Activated T-cell treated with anti-CD3 and anti-CD28 coated beads, Interleukin-2, amount 50 U/mL, for 48 hours (primary cell): Measurements from ENCODE around the gene GSPT1.

Experiments used
- DNase-seq, 2 experiments: peaks; one replicate each; pipeline ENCODE4 v3.0.0-alpha.2; 2020

Gene GSPT1

DNA sequence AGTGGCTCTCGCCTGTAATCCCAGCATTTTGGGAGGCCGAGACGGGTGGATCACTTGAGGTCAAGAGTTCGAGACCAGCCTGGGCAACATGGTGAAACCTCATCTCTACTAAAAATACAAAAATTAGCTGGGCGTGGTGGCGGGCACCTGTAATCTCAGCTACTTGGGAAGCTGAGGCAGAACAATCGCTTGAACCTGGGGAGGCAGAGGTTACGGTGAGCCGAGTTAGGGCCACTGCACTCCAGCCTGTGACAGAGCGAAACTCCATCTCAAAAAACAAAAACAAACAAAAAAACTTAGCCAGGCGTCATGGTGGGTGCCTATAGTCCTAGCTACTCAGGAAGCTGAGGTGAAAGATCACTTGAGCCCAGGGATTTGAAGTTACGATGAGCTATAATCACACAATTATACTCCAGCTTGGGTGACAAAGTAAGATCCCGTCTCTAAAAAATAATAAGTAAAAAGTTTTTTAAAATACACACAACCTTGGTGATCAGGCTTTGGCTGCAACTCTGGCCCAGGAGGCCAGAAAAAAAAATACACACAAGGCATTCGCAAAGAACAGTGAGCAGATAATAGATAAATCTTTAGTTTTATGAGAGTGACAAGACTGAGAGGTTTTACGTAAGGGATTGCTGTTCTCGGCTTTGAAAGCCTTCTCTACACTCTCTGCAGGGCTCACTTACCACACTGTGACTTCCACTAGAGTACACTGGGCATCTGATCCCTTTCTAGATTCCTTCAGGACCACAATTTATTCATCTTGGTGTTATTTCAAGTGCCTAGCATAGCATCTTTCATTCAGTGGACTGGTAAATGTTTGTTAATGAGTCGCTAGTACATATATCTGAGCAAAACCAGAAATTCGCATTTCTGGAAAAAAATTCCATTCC is 5.9 kb downstream of the GSPT1 start:
- DNase-seq: no peak

DNA sequence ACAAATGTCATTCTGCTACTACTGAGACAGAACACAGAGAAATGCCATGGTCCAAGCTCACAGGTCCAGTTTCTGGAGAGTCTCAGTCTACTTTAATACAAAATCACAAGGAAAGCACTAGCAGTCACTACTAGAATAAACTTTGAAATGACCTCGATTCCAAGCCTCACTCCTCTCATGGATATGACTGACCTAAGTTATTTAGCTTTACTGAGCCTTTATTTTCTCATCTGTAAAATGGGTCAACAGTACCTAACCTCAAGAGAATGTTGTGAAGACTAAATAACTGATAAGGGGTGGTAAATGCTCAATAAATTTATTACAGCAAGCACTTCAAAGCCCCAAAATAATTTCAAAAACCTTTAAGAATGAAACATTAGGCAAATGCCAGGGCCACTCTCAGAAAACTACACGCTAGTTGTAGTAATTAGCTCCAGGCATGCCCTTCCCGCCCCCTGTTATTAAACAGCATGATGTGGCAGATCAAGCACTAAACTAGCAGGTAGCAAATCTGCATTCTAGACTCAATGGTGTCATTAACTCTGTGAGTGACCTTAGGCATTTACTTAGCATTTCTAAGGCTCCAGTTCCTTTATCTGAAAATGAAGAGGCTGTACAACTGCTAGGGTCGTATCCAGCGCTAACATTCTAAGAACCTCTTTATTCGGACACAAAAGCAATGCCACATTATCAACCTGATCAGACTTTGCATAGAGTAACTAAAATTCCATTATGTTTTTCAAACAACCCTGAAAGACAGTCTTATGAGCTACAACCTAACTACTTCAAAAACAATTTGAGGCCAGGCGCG is 8.4 kb downstream of the GSPT1 start:
- no peak for DNase-seq

- DNase-seq: no peak
These were observed 11.8 kb downstream of the GSPT1 start for GRCh38 chr16:11903906-11904305.

GRCh38 chr16:11901091-11901490 is 14.7 kb downstream of the GSPT1 start:
- no peak for DNase-seq

GRCh38 chr16:11896486-11897176 is 19.1 kb downstream of the GSPT1 start:
- no peak for DNase-seq

- no peak for DNase-seq
These were observed 22.2 kb downstream of the GSPT1 start for GRCh38 chr16:11893571-11893970.

DNA sequence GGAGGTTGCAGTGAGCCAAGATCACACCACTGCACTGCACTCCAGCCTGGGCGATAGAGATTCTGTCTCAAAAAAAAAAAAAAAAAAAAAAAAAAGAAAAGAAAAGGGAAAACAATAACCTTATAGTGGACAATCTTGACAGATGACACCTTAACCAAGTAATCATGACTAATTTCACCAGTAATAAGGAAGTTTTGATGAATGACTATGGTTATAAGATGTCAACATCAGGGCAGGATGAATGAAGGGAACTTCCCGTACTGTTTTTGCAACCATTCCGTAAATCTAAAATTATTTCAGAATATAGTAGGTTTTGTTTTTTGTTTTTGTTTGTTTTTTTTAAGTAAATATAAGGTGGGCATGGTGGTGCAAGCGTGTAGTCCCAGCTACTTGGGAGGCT is 23.0 kb downstream of the GSPT1 start:
- no peak for DNase-seq

GRCh38 chr16:11890231-11890965 is 25.4 kb downstream of the GSPT1 start:
- DNase-seq: no peak

DNA sequence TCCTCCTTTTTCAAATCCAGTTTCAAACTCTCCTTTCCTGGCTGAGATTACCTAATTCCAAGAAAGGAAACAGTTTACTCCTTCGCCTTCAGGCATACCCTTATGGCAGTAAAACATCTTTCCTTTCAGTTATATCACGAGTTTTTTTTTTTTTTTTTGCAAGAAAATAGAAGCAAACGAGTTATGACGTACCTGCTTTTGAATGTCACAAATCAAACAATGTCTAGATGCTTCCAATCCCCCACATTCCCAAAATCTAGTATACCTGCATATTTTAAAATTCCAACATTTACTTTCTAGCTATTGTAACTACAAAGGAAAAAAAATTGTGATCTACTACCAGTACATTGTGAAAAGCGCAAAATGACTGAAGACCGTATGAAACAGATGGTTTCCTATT is 28.9 kb downstream of the GSPT1 start:
- no peak for DNase-seq

- DNase-seq: no peak
These were observed 31.7 kb downstream of the GSPT1 start for GRCh38 chr16:11884035-11884434.

- DNase-seq: no peak
These were observed 35.7 kb downstream of the GSPT1 start for GRCh38 chr16:11880007-11880406.

DNA sequence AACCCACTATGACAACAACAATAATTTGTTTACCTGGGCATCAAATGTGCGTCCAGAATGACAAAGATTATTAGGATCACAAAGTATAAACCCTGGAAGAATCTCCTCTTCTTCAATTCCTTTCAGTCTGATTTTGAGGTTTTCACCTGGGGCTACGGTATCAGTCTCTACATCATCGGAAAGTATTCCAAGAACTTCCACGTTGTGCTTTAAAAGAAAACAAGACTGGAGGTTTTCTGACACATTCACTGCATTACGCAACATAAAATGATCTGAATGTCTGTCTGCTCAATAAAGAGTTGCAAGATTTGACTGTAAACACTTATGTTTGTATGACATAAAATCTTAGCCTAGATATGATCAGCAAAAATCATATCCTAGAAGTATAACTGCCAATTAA is 38.4 kb downstream of the GSPT1 start:
- no peak for DNase-seq

DNA sequence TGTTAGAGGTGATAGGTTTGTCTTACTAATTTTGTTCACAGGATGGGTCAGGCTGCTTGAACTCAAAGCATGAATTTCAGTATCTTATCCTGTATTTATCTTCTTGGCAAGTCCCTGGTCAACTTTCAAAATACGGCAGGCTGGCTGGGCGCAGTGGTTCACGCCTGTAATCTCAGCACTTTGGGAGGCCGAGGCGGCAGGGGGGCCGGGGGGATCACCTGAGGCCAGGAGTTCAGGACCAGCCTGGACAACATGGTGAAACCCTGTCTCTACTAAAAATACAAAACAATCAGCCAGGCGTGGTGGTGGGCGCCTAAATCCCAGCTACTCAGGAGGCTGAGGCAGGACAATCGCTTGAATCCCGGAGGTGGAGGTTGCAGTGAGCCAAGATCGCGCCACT is 39.5 kb downstream of the GSPT1 start:
- no peak for DNase-seq

DNA sequence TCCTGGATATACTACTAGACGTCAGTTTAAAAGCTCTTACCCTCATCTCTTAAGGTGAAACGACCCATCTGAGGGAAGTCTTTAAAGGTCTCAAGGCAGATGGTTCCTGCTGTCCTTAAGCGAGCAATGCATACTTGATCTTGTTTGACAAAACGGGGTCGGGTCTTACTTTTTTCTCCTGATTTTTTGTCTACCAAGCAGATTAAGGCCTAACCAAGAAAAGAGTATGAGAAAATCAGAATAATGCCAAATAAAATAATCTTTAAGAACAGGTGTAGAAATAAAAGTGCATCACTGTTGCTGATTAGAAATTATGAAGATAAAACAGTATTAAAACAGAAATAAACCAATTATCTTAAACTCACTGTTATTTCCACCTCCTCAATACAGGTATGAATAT is 40.0 kb downstream of the GSPT1 start:
- no peak for DNase-seq

DNA sequence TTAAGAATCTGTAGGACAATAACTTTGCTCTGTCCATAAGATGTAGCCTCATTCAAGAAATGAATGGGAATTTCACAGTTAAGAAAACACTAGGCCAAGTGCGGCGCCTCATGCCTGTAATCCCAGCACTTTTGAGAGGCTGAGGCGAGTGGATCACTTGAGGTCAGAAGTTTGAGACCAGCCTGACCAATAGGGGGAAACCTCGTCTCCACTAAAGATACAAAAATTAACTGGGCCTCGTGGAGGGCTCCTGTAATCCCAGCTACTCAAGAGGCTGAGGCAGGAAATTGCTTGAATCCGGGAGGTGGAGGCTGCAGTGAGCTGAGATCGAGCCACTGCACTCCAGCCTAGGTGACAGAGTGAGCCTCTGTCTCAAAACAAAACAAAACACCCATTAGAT is 44.6 kb downstream of the GSPT1 start:
- DNase-seq: no peak

- no peak for DNase-seq
These were observed 45.4 kb downstream of the GSPT1 start for GRCh38 chr16:11870399-11870798.

GRCh38 chr16:11869353-11870228 is 46.2 kb downstream of the GSPT1 start:
- no peak for DNase-seq

DNA sequence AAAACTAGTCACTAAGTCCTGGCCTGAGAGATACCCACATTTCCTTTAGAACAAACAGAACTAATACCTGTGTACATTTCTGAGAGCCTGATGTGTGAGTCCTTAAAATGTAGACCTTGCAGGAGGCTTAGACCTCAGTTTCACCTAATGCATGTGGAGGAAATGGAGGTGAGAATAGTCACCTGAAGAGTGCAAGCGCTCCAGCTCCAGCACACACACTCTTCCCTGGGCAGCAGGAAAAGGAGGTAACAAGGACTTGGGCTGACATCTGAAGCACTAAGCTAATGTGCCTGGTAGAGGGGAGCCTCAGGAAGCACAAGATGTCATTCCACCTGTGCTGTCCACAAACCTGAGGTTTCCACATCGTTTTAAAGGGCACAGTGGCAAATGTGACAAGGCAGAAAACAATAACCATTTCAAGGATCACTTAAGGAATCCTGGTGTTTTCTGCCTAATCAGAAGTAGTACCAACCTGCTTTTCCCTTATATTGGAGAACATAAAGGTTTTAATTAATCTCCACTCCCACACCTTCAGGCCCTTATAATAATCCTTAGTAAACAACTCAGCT is 47.3 kb downstream of the GSPT1 start:
- no peak for DNase-seq

DNA sequence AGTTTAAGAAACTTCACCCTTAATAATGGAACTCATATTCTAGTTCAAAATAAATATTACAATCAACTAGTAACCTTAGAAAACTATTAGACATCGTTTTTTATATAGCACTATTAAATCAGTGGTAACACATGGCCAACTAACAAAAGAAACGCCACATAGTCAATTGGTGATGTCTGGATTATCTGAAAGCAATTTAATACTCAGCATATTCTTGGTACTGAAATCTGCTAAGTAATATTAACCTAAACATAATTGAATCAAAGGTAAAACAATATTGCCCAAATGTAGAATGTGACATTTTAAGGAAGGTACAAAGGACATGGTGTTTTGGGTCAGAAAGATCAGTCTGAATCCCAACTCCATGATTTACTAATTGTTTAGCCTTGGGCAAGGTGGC is 53.3 kb downstream of the GSPT1 start:
- DNase-seq: no peak

- no peak for DNase-seq
These were observed 58.6 kb downstream of the GSPT1 start for GRCh38 chr16:11857161-11857560.

DNA sequence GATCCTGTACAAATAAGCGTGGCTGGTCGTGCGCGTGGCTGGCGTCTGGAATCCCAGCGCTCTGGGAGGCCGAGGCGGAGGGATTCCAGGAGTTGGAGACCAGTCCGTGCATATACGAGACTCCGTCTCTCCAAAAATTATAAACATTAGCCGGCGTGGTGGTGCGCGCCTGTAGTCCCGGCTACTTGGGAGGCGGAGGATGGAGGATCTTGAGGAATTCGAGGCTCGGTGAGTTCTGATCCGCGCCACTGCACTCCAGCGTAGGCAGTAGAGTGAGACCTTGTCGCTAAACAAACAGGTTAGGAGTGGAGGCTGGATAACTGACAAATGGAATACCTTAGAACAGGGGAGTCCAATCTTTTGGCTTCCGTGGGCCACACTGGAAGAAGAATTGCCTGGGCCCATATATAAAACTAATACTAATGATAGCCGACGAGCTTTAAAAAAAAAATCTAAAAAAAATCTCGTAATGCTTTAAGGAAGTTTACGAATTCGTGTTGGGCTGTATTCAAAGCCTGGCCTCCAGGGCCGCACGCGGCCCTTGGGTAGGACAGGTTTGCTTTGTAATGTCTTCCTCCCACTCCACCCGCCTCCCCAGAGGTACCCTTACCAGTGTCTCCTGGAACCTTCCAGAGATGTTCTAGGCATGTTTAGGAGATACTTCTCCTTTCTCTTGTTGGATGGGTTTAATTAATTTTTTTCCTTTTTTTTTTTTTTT is 63.5 kb downstream of the GSPT1 start:
- DNase-seq: no peak
